ENCODE measurements around the gene SP140.
A peak's percentile ranks its signal among the peaks of the same experiment; 100 is the strongest.
"Not testable (repeated sequence)": the region's sequence is repeated elsewhere in the genome, so short reads cannot be mapped to it uniquely, and the experiment has no call there.

Gene SP140

DNA sequence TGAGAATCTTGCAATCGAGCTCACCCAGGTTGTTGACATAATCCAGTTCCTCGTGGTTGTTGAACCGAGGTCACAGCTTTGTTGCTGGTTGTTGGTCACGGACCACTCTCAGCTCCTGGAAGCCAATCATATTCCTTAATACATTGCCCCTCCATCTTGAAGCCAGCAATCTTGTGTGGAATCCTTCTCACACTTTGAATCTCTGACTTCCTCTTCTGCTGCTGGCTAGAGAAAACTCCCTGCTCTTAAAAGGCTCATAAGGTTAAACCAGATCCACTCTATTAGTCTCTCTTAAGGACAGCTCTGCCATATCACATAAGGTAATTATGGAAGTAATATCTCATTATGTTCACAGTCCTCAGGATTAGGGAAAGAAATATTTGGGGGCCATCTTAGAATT is 41.1 kb downstream of the SP140 start:
- no peak for DNase-seq (ENCODE audit: low spot score)
- TF ChIP-seq, protein P1, sequence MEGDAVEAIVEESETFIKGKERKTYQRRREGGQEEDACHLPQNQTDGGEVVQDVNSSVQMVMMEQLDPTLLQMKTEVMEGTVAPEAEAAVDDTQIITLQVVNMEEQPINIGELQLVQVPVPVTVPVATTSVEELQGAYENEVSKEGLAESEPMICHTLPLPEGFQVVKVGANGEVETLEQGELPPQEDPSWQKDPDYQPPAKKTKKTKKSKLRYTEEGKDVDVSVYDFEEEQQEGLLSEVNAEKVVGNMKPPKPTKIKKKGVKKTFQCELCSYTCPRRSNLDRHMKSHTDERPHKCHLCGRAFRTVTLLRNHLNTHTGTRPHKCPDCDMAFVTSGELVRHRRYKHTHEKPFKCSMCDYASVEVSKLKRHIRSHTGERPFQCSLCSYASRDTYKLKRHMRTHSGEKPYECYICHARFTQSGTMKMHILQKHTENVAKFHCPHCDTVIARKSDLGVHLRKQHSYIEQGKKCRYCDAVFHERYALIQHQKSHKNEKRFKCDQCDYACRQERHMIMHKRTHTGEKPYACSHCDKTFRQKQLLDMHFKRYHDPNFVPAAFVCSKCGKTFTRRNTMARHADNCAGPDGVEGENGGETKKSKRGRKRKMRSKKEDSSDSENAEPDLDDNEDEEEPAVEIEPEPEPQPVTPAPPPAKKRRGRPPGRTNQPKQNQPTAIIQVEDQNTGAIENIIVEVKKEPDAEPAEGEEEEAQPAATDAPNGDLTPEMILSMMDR (IDR thresholded peaks at IDR 0.05; ENCODE audit: extremely low read depth, missing control alignments), result no peak

DNA sequence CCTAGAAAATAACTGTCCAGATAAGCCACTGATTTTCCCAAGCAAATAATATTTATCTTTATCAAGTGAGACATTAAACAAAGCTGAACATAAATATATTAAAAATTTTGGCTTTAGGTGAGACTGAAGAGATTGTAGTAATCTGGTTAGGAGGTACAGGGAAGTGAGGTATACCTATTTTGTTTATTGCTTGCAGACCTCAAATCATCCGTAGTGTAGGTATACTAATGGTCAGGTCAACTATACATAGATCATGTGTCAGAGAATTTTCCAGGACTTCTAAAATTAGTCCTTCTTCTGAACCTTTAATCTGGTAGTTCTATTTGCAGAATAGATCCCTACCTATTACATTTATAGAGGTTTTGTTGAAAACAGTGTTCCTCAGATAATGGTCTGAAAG is 41.5 kb downstream of the SP140 start:
- TF ChIP-seq, protein P1 (IDR thresholded peaks at IDR 0.05; ENCODE audit: extremely low read depth, missing control alignments), result no peak
- no peak for DNase-seq (ENCODE audit: low spot score)

DNA sequence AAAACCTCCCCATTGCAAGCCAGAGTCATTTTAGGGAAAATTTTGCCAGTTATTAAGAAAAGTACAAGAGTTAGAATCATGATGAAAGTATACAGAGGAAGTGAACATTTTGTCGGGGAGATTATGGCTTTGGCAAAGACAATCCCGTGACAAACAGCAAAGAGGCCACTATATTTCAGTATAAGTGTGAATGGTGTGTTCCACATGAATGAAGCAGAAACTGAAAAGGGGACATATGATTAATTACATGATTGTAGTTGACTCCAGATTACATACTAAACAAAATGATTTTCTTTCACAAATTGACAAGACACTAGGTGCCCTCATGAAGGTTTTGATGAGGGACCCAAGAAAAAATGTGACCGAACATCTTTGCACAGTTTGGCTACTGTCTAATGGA is 42.0 kb downstream of the SP140 start:
- peak; percentile 40 for DNase-seq (ENCODE audit: low spot score)
- TF ChIP-seq, protein P1 (IDR thresholded peaks at IDR 0.05; ENCODE audit: extremely low read depth, missing control alignments), result no peak

DNA sequence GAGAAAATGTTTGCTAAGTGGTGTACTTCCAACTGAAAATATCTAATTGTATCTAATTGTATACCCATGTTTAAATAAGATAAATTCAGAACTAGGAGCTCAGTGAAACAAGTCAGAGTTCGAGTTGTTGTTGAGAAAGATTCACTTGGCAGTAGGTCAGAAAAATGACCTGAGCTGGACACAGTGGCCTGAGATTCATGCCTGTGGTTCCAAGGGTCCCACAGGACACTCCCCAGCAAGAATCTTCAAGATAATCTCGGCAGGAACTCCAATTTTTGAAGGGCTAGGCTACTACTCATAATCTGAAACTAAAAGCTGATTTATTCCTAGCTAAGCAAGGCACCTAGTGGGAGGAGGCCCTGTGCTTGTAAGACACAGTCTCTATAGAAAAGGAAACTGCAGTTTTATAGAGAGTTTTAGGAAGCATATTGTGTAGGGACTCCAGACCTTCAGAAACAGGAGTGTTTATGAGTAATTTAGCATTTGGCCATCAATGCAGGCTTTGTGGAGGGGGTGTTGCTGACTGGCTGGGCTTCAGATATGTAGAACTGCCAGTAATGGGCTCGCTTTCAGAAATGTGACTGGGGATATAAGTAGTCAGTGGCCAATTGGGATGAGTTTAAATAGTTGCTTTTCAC is 43.2 kb downstream of the SP140 start:
- no peak for DNase-seq (ENCODE audit: low spot score)
- TF ChIP-seq, protein P1 (IDR thresholded peaks at IDR 0.05; ENCODE audit: extremely low read depth, missing control alignments), result no peak

DNA sequence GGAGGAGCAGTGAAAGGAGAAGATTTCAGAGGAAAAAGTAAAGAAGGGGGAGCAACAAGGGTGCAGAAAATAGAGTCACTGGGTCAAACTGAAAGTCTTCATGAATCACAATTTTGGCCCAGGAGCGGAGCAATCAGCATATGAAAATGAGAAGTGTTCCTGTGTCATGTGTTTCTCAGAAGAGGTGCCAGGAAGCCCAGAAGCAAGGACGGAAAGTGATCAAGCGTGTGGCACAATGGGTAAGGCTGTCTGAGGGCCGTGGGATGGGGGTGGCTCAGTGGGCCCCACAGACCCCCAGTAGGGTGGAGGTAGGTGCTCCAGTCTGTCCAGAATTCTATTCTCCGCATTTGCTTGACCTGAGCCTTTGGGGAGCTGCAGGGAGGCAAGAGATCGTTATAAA is 44.2 kb downstream of the SP140 start:
- no peak for DNase-seq (ENCODE audit: low spot score)
- TF ChIP-seq, protein P1 (IDR thresholded peaks at IDR 0.05; ENCODE audit: extremely low read depth, missing control alignments), result no peak

DNA sequence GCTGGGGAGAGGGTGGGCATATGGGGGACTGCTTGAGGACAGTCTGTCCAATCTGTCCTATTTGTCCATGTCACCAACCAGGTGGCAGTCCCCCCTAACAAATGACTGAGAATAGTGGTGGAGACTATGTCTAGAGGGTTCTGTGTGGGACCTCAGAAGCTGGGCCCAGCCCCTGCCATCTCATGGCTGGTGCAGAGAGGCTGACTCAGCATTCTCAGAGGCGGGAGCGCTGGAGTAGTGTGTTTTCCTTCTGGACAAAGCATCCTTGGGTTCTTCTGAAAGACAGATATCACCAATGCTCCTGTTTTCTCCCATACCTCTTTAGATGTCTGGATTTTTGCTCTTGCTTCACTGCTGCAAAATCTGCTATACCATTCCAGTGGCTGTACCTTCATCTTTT is 57.4 kb downstream of the SP140 start:
- TF ChIP-seq, protein P1 (IDR thresholded peaks at IDR 0.05; ENCODE audit: extremely low read depth, missing control alignments), result no peak
- no peak for DNase-seq (ENCODE audit: low spot score)

DNA sequence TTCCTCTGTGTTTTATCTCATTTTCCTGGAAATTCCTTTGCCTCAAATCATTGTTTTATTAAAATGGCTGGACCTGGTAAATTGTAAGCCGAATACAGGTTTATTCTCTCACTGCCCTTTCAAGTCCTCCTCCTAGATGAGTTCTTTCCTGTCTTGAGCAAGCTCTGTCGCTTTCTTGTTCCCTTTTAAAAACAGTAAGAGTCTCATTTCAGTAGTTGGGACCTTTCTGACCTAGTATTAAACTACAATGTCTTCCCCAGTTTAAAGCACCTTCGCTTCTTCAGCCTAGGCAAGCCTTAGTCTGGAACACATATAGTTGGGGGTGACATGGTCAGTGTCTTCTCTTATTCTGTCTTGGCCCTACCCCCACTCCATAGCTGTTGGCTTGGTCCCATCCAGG is 60.5 kb downstream of the SP140 start:
- no peak for DNase-seq (ENCODE audit: low spot score)
- TF ChIP-seq, protein P1 (IDR thresholded peaks at IDR 0.05; ENCODE audit: extremely low read depth, missing control alignments), result no peak

DNA sequence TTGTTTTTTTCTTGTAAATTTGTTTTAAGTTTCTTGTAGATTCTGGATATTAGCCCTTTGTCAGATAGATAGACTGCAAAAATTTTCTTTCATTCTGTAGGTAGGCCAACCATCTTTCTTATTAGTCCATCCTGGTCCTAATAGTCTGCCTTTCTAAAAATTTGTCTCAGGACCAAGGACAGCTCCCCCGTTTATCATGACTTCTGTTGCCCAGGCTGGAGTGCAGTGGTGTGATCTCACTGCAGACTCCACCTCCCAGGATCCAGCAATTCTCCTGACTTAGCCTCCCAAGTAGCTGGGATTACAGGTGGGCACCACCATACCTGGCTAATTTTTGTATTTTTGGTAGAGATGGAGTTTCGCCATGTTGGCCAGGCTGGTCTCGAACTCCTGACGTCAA is 63.8 kb downstream of the SP140 start:
- DNase-seq (ENCODE audit: low spot score), result not testable (repeated sequence)

Data from GM20000 (cell line).